Kidney (tissue), 14 donors: ENCODE measurements around the gene NEURL1B. TPM values are rescaled to one million over a fixed set of nuclear protein-coding genes. Genes with fewer than 3 reads are reported as not detected.

Source experiments
- DNase-seq, 5 donors: peaks; one replicate each; pipeline ENCODE4 v3.0.0-alpha.2; 2013 to 2020
- FAIRE-seq: peaks from 2 replicates; lab custom pipeline; 2012; peaks lifted over from hg19 to GRCh38; lab: Jason Lieb, UNC
- H3K27ac ChIP-seq, 2 donors: one replicate each; pipeline ENCODE4 v1.7.0; 2013; ENCODE audit warnings: low read depth in 2 of 2, low read length in 2 of 2, inconsistent platforms in 1 of 2
- H3K27me3 ChIP-seq: one replicate; pipeline ENCODE4 v1.7.1; 2013; ENCODE audit warnings: low read length, inconsistent platforms; ENCODE audit not compliant: control insufficient read depth, insufficient read depth
- H3K36me3 ChIP-seq, 3 donors: one replicate each; pipeline versions ENCODE4 v1.7.0 to v1.7.1; 2013; ENCODE audit warnings: low read length in 3 of 3, control low read depth in 1 of 3, inconsistent platforms in 1 of 3; ENCODE audit not compliant: insufficient read depth in 3 of 3, control insufficient read depth in 2 of 3
- H3K4me1 ChIP-seq, 3 donors: one replicate each; pipeline versions ENCODE4 v1.7.0 to v1.7.1; 2013; ENCODE audit warnings: low read length in 3 of 3, inconsistent platforms in 1 of 3, low read depth in 1 of 3; ENCODE audit not compliant: control insufficient read depth in 2 of 3, insufficient read depth in 2 of 3
- H3K4me3 ChIP-seq, 3 donors: one replicate each; pipeline versions ENCODE4 v1.7.0 to v1.8.1; 2013; ENCODE audit warnings: low read length in 3 of 3, control low read depth in 1 of 3, inconsistent platforms in 1 of 3
- H3K9ac ChIP-seq, 3 donors: one replicate each; pipeline versions ENCODE4 v1.7.0 to v1.7.1; 2013; ENCODE audit warnings: low read length in 3 of 3, control low read depth in 1 of 3, inconsistent platforms in 1 of 3
- H3K9me3 ChIP-seq, 3 donors: one replicate each; pipeline versions ENCODE4 v1.7.0 to v1.7.1; 2013; ENCODE audit warnings: low read length in 3 of 3, control low read depth in 1 of 3, inconsistent platforms in 1 of 3; ENCODE audit not compliant: control insufficient read depth in 2 of 3, insufficient read depth in 1 of 3
- CTCF ChIP-seq: IDR thresholded peaks from 3 replicates; pipeline ENCODE4 v1.5.1; 2012; ENCODE audit warnings: mild to moderate bottlenecking, moderate library complexity, borderline replicate concordance; ENCODE audit not compliant: insufficient read depth; ENCODE audit errors: extremely low read depth
- intact Hi-C: fragments of 100-400 bp; cut with DNase I; formaldehyde crosslinking; loops from one replicate; pipeline ENCODE4 v1.11.1; 2022
- polyA plus RNA-seq: library from polyadenylated mRNA; stranded (reverse); fragments of 350-450 nt; fragmentation: Illumina TruSeq; extraction: RNeasy Lipid Tissue Mini Kit (QIAGEN cat#74804); gene quantifications from one replicate; pipeline ENCODE4 v1.2.3, GENCODE V29; 2014; ENCODE audit warnings: low read depth, low replicate concordance; ENCODE audit not compliant: insufficient read depth
- total RNA-seq: library from RNA; stranded (reverse); fragmentation: NEBNext Ultra II Directional; extraction: Animal tissue kit (Norgen Biotek cat#: 25700); gene quantifications from one replicate; pipeline ENCODE4 v1.2.1, GENCODE V29; 2021
- donor health status: control.
- donor health status: control.
- donor health status: control.
- donor health status: control.
- donor health status: control.
- donor health status: DM: yes; HTN: yes; CAD: no.
- donor health status: Normal renal cell carcinoma (clear cell type).

NEURL1B gene
- total and polyA plus RNA-seq, 2 donors from 2014 or later = 5.4 to 42.6 TPM

- H3K36me3 ChIP-seq = peaks cover 0 to 5% (median 0%) of the 10 kb centered on the region in 3 donors
- H3K4me1 ChIP-seq = peaks cover 0 to 10% (median 0%) of the 10 kb centered on the region in 3 donors
- H3K4me3 ChIP-seq = no peak overlapping the region
- H3K9me3 ChIP-seq = no peaks in the 10 kb centered on the region
- intact Hi-C loops = no loop called here
- DNase-seq = peak in 1 of 5 donors; percentile 69
- FAIRE-seq = no peak
- no peaks in the 10 kb centered on the region for H3K27me3 ChIP-seq
- no peak overlapping the region for H3K9ac ChIP-seq
- TF ChIP-seq CTCF = no peak
- H3K27ac ChIP-seq = no peak overlapping the region
Measured at GRCh38 chr5:172686539-172687390, 45.7 kb downstream of the NEURL1B start.

GRCh38 chr5:172687940-172688339 lies 46.9 kb downstream of the NEURL1B start:
- H3K27ac ChIP-seq = no peak overlapping the region
- FAIRE-seq (no peak), DNase-seq (no peak)
- intact Hi-C loops = no loop called here
- no peak for TF ChIP-seq CTCF
- H3K9ac ChIP-seq = no peak overlapping the region
- no peaks in the 10 kb centered on the region for H3K27me3 ChIP-seq
- H3K4me1 ChIP-seq = peaks cover 0 to 10% (median 0%) of the 10 kb centered on the region in 3 donors
- H3K4me3 ChIP-seq = no peak overlapping the region
- no peaks in the 10 kb centered on the region for H3K9me3 ChIP-seq
- H3K36me3 ChIP-seq = peaks cover 0 to 5% (median 0%) of the 10 kb centered on the region in 3 donors

DNA sequence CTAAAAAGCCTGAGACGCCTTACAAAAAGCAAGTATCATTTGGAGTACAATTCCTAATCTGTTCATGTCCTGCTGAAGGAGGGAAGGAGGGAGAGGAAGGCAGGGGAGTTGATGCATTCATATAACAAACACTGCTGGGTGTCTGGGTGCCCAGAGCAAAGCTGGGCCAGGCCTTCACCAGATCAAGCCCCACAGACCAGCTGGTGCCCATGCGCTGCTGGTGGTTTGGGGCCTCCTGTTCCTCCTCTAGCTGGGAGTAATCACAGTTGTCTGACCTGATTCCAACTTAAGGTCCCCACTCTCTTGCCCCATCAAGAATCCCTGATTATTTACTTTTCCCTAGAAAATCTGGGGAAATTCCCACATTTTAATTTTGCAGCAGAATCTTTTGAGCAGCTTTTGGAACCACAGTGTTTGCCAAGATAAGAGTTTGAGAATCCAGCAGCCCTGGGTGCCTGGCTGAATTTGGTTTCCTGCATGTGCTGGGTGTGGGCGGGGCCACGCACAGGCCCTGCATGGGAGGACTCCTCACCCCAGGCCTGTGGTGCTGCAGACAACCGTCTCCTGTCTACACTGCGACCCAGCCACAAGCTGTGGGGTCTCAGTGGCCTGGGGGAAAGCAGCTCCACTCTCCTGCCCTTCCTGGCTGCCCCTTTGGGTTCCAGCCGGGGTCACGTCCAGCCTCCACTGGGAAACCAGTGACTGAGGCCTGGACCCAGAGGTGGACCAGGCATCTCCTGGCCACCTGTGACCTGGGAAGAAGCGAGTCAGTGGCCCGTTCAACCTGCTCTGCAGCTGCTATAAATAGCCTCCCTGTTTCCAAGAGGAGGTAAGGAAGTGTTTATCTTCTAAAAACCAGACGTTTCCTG lies 47.5 kb downstream of the NEURL1B start:
- H3K27ac ChIP-seq = no peak overlapping the region
- peaks cover 0 to 5% (median 0%) of the 10 kb centered on the region in 3 donors for H3K36me3 ChIP-seq
- H3K4me1 ChIP-seq = peaks cover 0 to 10% (median 0%) of the 10 kb centered on the region in 3 donors
- no peak overlapping the region for H3K4me3 ChIP-seq
- FAIRE-seq = no peak
- no peak overlapping the region for H3K9ac ChIP-seq
- DNase-seq = peak in 1 of 5 donors; percentile 73
- no peaks in the 10 kb centered on the region for H3K27me3 ChIP-seq
- no peaks in the 10 kb centered on the region for H3K9me3 ChIP-seq
- intact Hi-C loops = no loop called here
- no peak for TF ChIP-seq CTCF
